ENCODE results near the gene SEPTIN8. TPM values are rescaled to one million over a fixed set of nuclear protein-coding genes. Genes with fewer than 3 reads are reported as not detected.

The SEPTIN8 gene
- total and polyA plus RNA-seq, 8 donors = 15.5 to 47.3 (median 32.3) TPM

GRCh38 chr5:132813599-132814502, 36.8 kb upstream of the SEPTIN8 start:
- Histone ChIP-seq H3K36me3 (no peaks in the 10 kb centered on the region), H3K4me1 (peaks cover 16 to 49% (median 34%) of the 10 kb centered on the region in 4 donors), H3K27ac (peak overlapping the region; percentile 81 to 90 (median 84)), H3K27me3 (peaks cover 5 to 54% (median 29%) of the 10 kb centered on the region in 3 donors), H3K9me3 (no peaks in the 10 kb centered on the region), H3K4me3 (peak overlapping the region; percentile 52 to 65 (median 56))
- WGBS, 5 donors = 1 to 5% (median 4%) methylated on average over 24 to 109 of the region's 110 CpGs
- intact Hi-C loops (cut with DNase I; ENCODE audit: low total_unique reads) = no loop called here
- TF ChIP-seq CTCF (IDR thresholded peaks at IDR 0.05) (no peak), EP300 (IDR thresholded peaks at IDR 0.05) (no peak), POLR2A (IDR thresholded peaks at IDR 0.05) (no peak), POLR2AphosphoS5 (IDR thresholded peaks at IDR 0.05) (no peak)
- peak; percentile 65 to 75 for DNase-seq

- DNase-seq = peak; percentile 59 to 84
- H3K36me3 ChIP-seq = no peaks in the 10 kb centered on the region
- intact Hi-C loops (cut with DNase I; ENCODE audit: low total_unique reads) = no loop called here
- H3K27ac ChIP-seq = peak within 1 kb of the TSS; percentile 81 to 90 (median 84)
- 2 to 7% (median 4%) methylated on average over 17 to 68 of the region's 68 CpGs for WGBS, 5 donors
- peaks cover 18 to 51% (median 37%) of the 10 kb centered on the region in 4 donors for H3K4me1 ChIP-seq
- no peaks in the 10 kb centered on the region for H3K9me3 ChIP-seq
- H3K4me3 ChIP-seq = peak within 1 kb of the TSS; percentile 52 to 65 (median 56)
- H3K27me3 ChIP-seq = peaks cover 5 to 51% (median 29%) of the 10 kb centered on the region in 3 donors
- TF ChIP-seq POLR2AphosphoS5 (IDR thresholded peaks at IDR 0.05) (no peak), EP300 (IDR thresholded peaks at IDR 0.05) (no peak), CTCF (IDR thresholded peaks at IDR 0.05) (no peak), POLR2A (IDR thresholded peaks at IDR 0.05) (no peak)
Observed at GRCh38 chr5:132812781-132813598, 36.0 kb upstream of the SEPTIN8 start, which contains the start of gene SOWAHA. TSS of gene SOWAHA (plus strand) at chr5:132813302. CDS start at chr5:132813622, 320 bp downstream.

GRCh38 chr5:132812123-132812765, 35.2 kb upstream of the SEPTIN8 start:
- peaks cover 26 to 59% (median 44%) of the 10 kb centered on the region in 4 donors for H3K4me1 ChIP-seq
- TF ChIP-seq POLR2A (IDR thresholded peaks at IDR 0.05) (no peak), CTCF (IDR thresholded peaks at IDR 0.05) (no peak), POLR2AphosphoS5 (IDR thresholded peaks at IDR 0.05) (no peak), EP300 (IDR thresholded peaks at IDR 0.05) (no peak)
- no peak overlapping the region for H3K27ac ChIP-seq
- intact Hi-C loops (cut with DNase I; ENCODE audit: low total_unique reads) = no loop called here
- no peaks in the 10 kb centered on the region for H3K9me3 ChIP-seq
- H3K4me3 ChIP-seq = no peak overlapping the region
- peaks cover 5 to 51% (median 29%) of the 10 kb centered on the region in 3 donors for H3K27me3 ChIP-seq
- no peaks in the 10 kb centered on the region for H3K36me3 ChIP-seq
- DNase-seq = peak in 1 of 2 donors; percentile 15
- 52 to 60% (median 57%) methylated on average over 18 of the region's 18 CpGs for WGBS, 5 donors
